Left ventricle myocardium inferior (tissue), 1 donor: ENCODE measurements around the gene PIM3. TPM values are rescaled to one million over a fixed set of nuclear protein-coding genes. Genes with fewer than 3 reads are reported as not detected.

Source experiments
- DNase-seq: peaks from one replicate; pipeline ENCODE4 v3.0.0-alpha.2; 2020
- H3K27ac ChIP-seq: fragments of 200-600 bp; replicated peaks from 2 replicates; pipeline ENCODE4 v1.8.0; 2021
- H3K27me3 ChIP-seq: fragments of 200-600 bp; 2 replicates; pipeline ENCODE4 v1.8.0; 2021; ENCODE audit warnings: low read depth
- H3K36me3 ChIP-seq: fragments of 200-600 bp; 2 replicates; pipeline ENCODE4 v1.8.0; 2021
- H3K4me1 ChIP-seq: fragments of 200-600 bp; 2 replicates; pipeline ENCODE4 v1.8.0; 2021
- H3K4me3 ChIP-seq: fragments of 200-600 bp; 2 replicates; pipeline ENCODE4 v1.8.0; 2021; ENCODE audit warnings: mild to moderate bottlenecking, moderate library complexity
- H3K9me3 ChIP-seq: fragments of 200-600 bp; replicated peaks from 2 replicates; pipeline ENCODE4 v1.8.0; 2021
- CTCF ChIP-seq: fragments of 200-600 bp; IDR thresholded peaks from 2 replicates; pipeline ENCODE4 v1.8.0; 2021; ENCODE audit warnings: antibody characterized with exemption, mild to moderate bottlenecking, borderline replicate concordance
- intact Hi-C: fragments of 100-400 bp; cut with micrococcal nuclease; formaldehyde crosslinking; loops from one replicate; pipeline ENCODE4 v1.11.0; 2022
- total RNA-seq: library from RNA; stranded (reverse); fragmentation: NEBNext Ultra II Directional; extraction: Animal tissue kit (Norgen Biotek cat#: 25700); gene quantifications from one replicate; pipeline ENCODE4 v1.2.1, GENCODE V29; 2021
- donor health status: DM: no; HTN: yes; CAD: no; lungs with severe emphysema.

The PIM3 gene
- total RNA-seq, 1 donor from 2014 or later, result 57.1 TPM

GRCh38 chr22:49953027-49953679, 7.4 kb upstream of the PIM3 start:
- Histone ChIP-seq H3K4me1 (peaks cover 56% of the 10 kb centered on the region), H3K27me3 (no peaks in the 10 kb centered on the region), H3K27ac (peak overlapping the region; percentile 83), H3K4me3 (no peak overlapping the region), H3K36me3 (no peaks in the 10 kb centered on the region), H3K9me3 (no peaks in the 10 kb centered on the region)
- no peak for TF ChIP-seq CTCF
- intact Hi-C loops, result no loop called here
- no peak for DNase-seq

DNA sequence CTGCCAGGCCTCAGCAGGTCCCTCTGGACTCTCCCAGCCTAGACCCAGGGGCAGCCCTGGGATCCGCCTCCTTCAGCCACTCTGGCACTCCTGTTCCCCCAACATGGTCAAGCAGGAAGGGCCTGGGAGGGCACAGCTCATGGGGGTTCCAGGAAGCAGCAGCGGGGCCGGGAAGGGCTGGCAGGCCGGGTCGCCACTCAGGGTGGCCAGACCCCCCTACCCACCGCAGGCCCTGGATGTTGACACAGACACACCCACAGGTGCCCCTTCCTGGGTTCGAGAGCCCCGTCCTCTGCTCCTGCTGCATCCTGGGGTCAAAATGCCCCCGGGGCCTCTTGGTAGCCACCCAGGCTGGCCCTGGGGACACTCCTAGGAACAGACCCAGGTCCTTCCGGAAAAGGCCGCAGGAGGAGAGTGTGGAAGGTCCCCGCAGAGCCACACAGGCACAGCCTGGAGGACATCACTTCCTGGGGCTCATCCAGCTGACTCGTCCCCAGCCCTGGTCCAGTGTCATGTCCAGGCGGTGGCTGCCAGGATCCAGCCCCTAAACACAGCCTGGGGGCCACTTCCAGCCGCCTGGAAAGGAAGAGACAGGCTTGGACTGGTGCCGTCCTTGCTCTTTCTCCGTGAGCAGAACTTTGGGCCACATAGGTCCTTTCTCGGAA, 6.8 kb upstream of the PIM3 start:
- no peaks in the 10 kb centered on the region for H3K27me3 ChIP-seq
- peak overlapping the region; percentile 83 for H3K27ac ChIP-seq
- peak; percentile 44 for DNase-seq
- H3K4me3 ChIP-seq, result no peak overlapping the region
- intact Hi-C loops, result no loop called here
- peaks cover 50% of the 10 kb centered on the region for H3K4me1 ChIP-seq
- no peaks in the 10 kb centered on the region for H3K36me3 ChIP-seq
- no peak for TF ChIP-seq CTCF
- no peaks in the 10 kb centered on the region for H3K9me3 ChIP-seq

- peak overlapping the region; percentile 83 for H3K27ac ChIP-seq
- peak; percentile 79 for DNase-seq
- no peak for TF ChIP-seq CTCF
- H3K36me3 ChIP-seq, result no peaks in the 10 kb centered on the region
- H3K27me3 ChIP-seq, result no peaks in the 10 kb centered on the region
- no peaks in the 10 kb centered on the region for H3K9me3 ChIP-seq
- H3K4me3 ChIP-seq, result no peak overlapping the region
- intact Hi-C loops, result no loop called here
- H3K4me1 ChIP-seq, result peaks cover 51% of the 10 kb centered on the region
Observed at GRCh38 chr22:49954354-49954753, 6.2 kb upstream of the PIM3 start.

DNA sequence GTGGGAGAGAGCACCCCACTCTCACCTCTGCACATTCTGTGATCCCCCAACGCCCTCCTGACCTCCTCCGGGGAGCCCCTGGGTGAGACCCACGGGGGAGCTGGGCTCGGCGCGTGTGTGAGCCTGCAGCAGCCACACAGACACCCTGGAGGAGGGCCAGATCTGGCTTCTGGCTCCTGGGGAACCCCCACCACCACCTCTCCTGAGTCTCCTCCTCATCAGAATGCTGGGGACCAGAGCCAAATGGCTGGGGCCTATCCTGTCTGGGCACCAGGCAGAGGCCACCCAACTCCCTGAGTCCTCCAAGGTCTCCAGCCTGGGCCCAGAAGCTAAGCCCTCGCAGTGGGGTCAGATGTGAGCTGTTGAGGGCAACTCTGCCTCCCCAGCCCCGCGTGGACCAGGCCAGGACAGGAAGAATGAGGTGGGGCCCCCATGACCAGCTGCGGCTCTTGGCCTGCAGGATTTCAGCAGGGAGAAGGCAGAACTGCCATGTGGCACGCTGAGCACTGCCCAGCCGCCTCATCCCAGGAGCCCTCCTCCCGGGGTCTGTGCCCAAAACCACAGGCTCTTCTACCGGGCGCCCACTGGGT, 5.5 kb upstream of the PIM3 start:
- peaks cover 58% of the 10 kb centered on the region for H3K4me1 ChIP-seq
- peak overlapping the region; percentile 83 for H3K27ac ChIP-seq
- peak; percentile 16 for DNase-seq
- intact Hi-C loops, result no loop called here
- H3K4me3 ChIP-seq, result no peak overlapping the region
- no peak for TF ChIP-seq CTCF
- H3K36me3 ChIP-seq, result no peaks in the 10 kb centered on the region
- H3K27me3 ChIP-seq, result no peaks in the 10 kb centered on the region
- no peaks in the 10 kb centered on the region for H3K9me3 ChIP-seq

DNA sequence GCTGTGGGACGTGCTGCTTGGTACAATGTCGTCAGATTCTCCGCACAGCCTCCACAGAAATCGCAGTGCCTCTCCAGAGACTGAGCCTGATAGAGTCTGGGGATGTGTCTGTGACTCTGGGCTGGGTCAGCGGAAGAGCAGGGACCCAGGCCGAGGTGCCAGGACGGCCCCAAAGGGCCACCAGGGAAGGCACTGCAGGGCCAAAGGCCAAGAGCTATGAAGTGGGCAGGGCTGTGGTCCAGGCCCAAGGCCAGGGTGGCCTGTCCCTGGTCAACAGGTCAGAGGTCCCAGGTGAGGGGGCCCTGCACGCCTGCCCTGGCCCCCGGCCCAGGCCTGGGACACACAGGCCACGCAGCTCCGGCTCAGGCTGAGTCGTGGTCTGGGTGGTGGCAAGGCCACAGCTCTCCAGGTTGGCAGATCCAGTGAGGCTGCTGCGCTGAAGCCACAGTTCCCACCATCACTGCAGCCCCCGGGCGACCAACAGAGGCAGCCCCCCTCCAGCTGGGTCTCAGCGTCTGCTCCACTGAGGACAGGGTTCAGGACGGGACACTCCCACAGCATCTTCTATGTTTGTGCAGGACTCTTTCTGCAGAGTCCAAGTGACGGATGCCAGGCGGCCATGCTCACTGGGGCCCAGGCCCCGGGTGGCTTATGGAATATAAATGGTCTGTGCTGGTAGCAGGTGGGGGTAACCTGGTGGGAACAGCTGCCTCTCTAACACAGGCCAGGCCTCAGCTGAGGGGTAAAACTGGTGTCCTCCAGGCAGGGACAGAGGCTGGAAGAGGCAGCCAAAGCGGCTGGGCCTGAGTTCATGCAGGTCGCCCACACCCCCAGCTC, 4.8 kb upstream of the PIM3 start:
- no peak for TF ChIP-seq CTCF
- DNase-seq, result peak; percentile 18

More for the DNA sequence above, 4.8 kb upstream of the PIM3 start:
- Histone ChIP-seq H3K4me3 (no peak overlapping the region), H3K4me1 (peaks cover 59% of the 10 kb centered on the region), H3K27ac (peak overlapping the region; percentile 83), H3K36me3 (no peaks in the 10 kb centered on the region), H3K9me3 (no peaks in the 10 kb centered on the region), H3K27me3 (no peaks in the 10 kb centered on the region)
- intact Hi-C loops, result no loop called here
